ENCODE measurements around the gene OTULIN.

Gene OTULIN

GRCh38 chr5:14696057-14696456 lies 31.5 kb downstream of the OTULIN start:
- DNase-seq: no peak

DNA sequence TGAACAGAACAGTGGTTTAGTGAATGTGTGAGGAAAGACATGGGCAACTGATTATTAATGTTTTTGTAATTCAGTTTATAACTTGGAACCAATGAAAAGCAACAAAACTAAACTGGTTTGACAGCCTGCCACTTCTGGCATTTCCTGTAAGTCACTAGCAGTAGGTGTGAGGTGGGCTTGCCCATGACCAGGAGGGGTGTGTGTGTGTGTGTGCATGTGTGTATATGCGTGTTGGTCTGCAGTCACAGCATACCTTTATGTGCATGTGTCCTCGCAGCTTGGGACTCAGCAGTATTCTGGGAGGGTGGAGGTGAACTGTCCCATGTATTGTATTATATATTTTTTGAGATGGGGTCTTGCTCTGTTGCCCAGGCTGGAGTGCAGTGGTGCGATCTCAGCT lies 32.3 kb downstream of the OTULIN start:
- no peak for DNase-seq

GRCh38 chr5:14698495-14698894 lies 34.0 kb downstream of the OTULIN start:
- DNase-seq: no peak

DNA sequence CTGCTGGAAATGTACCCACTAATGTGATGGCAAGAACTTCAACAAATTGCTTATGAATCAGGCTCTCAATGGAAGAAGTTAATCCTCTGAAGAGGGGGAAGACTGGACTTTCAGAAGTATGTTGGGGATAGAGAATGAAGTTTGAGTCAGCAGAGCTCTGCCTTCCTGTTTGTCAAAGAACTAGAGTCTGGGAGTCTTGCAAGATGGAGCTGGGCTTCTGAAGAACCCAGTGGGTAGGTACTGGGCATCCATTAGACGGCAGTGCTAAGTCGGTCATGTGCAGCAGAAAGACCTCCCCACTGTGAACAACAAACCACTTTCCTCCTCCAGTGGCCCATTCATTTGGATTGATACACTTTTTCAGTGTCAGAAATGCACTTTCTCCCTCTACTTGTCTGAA lies 34.6 kb downstream of the OTULIN start:
- no peak for DNase-seq

DNA sequence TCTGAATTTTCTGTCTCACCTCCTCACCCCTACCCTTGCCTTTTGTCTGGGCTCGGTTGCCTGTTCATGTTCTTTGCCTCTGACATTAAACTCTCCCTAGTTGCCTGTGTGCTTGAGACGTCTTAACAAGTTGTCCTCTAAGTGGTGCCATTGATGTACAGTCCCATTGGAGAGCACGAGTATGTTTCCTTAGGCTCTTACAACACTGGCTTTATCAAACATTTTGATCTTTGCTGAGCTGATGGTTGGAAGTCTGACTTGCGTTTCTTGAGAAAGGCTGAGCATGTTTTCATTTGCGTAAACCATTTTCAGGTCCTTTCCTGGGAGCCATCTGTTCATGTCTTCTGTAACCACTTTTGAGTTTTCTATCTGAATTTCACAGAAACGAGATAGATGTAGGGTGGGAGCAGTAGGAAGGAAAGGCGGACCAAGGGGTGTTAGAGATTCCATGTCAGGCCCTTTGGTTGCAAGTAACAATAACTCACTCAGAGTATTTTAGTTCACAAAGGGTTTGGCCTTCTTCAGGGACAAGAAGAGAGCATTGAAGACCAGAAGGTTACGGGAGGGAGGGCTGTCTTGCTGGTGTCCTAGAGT lies 35.4 kb downstream of the OTULIN start:
- no peak for DNase-seq

- peak in 1 of 56 donors; percentile 72 for DNase-seq
Measured at GRCh38 chr5:14700478-14701436, 36.2 kb downstream of the OTULIN start.

DNA sequence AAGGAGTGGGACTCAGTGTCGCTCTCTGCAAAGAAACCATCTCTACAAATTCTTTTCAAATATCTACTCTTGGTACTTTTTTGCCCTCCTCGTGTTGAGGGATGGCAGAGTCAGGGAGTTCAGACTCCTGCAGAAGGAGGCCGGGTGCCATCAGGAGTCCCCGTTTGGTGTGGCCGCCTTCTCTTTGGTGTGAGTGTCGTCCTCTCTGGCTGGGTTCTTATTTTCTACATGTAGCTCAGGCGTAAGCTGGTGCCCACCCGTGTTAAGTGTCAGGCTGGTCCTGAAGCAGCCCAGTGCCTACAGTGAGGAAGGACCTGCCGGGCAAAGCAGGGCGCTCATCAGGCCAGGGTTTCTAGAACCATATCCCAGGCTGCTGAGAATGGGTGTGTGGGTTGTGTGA lies 37.0 kb downstream of the OTULIN start:
- no peak for DNase-seq

GRCh38 chr5:14702238-14702839 lies 37.8 kb downstream of the OTULIN start:
- DNase-seq: no peak

DNA sequence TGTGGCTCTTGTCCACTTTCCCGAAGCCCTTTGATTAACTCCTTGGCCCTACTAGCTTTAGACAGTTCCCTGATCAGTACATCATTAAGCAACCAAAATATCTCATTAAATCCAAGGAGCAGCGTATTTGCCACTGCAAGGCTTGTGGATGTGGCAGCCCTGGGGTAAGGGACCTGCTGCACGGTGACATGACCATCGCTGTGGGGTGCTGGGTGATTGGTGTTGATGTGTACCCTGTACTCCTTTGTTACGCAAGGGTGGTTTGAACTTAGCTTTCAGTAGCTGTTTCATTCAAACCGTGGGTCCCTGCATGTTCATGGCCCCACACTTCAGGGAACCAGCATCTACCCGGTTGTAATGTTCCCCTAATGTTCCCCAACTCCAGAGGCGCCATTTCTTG lies 41.0 kb downstream of the OTULIN start:
- no peak for DNase-seq

DNA sequence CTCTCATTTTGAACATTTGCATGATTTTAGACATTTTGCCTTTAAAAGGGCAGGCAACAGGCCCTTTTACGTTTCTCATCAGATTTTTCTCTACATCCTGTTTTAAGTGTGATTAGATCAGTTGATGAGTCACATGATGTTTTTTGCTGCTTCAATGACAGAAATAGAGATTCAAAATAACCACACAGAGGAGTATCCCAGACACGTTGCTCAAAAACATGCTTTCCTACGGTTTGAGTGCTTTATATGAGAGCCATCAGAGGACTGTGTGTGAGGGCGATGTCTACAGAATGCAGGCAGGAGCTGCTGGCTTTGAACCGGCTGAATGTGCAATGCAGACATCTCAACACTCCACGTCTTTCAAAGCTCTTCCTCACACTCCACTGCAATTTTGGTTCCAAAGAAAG lies 42.1 kb downstream of the OTULIN start:
- peak in 2 of 56 donors; percentile 13 to 16 for DNase-seq

DNA sequence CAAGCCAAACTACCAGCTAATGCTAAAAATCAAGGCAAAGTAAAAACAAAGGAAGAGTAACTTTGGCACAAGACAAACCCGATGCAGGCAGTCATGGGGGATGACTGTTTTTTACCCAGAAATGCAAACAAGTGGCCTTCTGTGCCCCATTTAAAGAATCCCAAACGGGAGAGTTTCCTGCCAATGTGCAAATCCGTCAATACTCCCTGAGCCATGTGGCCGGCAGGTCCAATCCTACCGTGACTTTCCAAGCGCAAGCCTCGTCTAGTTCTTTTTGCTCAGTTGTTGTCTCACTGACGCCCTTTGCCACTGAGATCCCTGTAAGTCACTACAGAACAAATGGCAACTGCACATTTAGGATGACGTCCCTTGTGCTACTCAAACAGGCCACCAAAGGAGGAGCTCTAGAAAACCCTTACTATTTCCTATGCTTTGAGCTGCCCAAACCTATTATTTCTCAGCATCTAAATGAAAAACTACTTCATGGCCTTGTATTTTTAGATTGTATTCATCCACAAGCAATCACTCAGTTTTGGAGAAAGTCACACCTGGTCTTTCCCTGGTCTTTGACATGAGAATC lies 43.4 kb downstream of the OTULIN start:
- peak in 1 of 56 donors; percentile 17 for DNase-seq

- DNase-seq: no peak
Measured at GRCh38 chr5:14708551-14708950, 44.0 kb downstream of the OTULIN start.

DNA sequence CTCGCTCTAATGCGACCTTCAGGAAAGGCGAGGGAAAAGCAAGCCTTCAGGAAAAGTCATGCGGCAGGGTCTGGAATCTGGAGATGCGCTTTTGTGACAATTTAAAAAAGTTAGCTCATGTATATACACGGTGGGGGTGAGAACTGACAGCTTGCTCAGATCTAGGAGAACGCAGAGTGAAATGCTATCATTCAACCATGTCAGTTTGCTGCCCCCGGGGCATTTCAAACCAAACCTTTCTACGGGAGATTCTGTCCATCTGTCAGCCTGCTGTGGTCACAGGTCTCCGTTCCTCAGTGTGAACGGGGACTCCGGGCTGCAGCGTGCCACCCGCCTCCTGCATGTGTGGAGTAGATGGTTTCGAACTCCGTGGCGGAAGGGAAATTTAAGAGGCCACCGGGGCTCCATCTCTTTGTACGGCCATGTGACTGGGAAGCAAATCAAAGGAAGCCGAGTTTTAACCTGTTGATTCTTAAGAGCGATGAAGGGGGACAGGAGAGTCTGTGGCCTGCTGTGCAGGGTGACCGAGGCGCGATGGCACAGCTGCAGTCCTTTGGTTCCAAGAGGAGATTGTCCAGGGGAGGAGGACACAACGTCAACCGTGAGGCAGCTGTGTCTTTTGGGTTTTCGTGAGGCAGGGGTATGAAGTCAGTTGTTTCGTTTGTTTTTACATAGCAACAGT lies 45.9 kb downstream of the OTULIN start:
- no peak for DNase-seq

DNA sequence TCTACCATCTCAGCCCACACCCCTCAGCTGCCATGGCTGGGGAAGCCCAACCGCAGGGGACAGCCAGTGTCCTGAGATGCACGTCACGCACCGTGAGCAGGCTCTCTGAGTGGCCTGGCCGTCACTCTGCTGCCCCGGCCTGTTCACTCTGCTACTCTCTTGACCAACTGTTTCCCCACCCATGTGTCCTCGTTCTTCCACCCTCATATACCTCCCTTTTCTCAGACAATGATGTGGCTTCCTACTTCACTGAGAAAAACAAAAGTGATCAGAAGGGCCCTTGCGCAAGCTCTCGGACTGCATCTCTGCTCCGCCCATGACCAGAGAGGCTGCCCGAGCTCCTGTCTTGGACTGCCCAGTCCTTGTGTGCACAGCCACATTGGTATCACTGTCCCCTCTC lies 47.6 kb downstream of the OTULIN start:
- no peak for DNase-seq

DNA sequence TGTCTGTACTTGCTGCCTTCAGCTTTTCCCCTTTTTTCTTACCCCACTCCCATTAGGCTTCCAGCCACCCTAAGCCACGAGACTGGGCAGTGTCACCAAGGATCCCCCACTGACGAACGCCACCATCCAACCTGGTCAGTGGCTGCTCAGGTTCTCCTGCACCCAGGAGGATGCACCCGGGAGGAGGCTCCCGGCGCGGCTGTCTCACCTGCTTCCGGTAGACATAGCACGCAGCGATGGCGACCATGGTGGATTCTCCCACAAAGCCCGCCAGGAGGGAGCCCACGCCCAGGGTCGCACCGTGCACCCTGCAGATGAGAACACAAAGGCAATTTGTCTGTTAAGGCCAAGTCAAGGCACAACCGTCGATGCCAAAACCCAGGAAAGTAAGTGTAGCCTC lies 48.1 kb downstream of the OTULIN start:
- DNase-seq: no peak

DNA sequence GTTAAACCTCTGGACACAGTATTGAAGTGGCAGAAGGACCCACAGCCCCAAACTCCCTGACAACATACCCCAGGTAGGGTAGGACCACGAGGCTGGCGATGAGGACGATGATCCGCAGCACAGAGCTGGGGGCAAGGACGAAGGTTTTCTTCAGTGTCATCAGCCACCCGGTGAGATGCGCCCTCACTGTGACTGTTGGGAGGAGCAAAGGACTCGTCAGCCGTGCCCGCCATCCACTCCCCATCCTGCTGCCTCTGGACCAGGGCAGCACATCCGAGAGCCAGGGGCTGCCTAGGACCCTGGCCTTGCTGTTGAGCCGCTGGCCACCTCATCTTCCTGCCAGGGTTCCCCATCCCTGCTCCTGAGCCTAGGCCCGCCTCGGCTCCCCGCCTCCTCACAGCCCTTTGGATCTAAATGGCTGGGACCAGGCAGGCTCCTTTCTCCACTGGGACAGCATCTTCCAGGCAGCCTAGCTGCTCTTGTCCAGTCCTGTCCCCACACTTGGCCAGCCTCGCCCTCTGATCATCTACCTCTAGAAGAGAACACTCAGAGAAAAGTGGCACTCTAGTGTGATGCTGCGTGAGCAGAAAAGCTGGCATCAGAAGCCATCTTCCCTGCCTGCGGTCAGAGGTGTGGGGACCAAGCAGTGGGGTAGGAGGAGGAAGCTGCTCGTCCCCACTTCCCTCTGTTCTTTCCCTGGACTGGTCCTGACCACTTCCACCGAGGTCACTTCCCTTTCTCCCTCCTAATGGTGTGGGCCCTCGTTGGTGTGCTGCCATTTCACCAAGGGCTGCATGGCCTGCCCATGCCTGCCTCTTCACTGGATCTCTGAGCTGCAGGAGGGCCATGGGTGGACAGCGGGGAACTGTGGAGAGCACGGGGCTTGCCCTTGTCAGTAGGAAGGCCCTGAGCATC lies 49.2 kb downstream of the OTULIN start:
- DNase-seq: no peak

- no peak for DNase-seq
Measured at GRCh38 chr5:14714706-14715105, 50.2 kb downstream of the OTULIN start.

GRCh38 chr5:14715481-14715880 lies 51.0 kb downstream of the OTULIN start:
- DNase-seq: no peak

DNA sequence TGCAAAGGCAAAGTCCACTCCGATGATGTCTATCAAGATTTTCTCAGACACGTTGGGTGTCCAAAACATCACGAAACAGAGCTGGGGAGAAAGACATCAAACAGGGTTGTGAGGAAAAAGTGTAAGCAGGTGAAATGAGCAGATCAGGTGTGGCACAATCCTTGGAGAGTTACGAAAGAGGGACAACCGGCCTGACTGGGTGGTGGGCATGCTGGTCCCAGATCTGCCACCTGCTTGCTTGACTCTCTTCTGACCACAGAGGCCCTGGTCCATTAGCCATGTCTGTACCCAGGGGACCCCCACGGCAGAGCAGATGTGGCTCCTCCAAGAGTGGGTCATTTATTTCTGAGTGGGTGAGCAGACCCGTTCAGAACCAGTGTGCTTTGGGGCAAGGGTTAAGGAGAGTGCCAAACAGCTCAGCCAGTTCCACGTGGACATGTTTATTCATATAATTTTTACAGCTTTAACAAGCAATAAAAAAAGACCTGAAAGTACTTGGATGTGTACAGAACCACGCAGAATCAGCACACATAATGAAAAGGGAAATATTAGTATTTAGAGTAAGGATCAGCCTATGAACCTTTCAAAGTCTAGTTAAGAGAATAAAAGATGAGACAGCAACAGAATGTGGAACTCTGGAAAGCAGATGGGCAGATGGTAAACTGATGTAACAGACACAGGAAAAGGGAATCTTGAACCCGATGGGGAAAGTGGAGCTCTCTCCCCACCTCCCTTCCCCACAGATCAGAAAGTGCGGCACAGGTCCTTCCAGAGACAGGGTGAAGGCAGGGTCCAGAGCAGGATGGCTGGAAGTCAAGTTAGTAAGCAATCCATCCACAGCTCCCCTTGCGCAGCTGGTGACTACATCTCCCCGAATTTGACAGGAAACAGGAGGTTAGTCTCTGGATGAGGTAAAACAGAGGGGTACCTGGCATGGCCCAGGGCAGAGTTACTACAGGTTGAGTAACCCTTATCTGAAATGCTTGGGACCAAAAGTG lies 52.5 kb downstream of the OTULIN start:
- no peak for DNase-seq
